Gastrocnemius medialis (tissue), 4 donors: ENCODE measurements around the gene HLA-DQA1. TPM values are rescaled to one million over a fixed set of nuclear protein-coding genes. Genes with fewer than 3 reads are reported as not detected.

Source experiments
- ATAC-seq, 2 donors: fragments of 150-250 bp; one replicate each; pipeline ENCODE4 v1.9.1; 2016
- DNase-seq, 2 donors: peaks; one replicate each; pipeline ENCODE4 v3.0.0-alpha.2; 2019
- H3K27ac ChIP-seq, 4 donors: fragments of 200-600 bp; sonication (generic); 1 replicate in 1 of 4; 2 replicates in 3 of 4; pipeline ENCODE4 v1.5.1; 2016 to 2018; ENCODE audit warnings: mild to moderate bottlenecking in 2 of 4, moderate library complexity in 1 of 4
- H3K27me3 ChIP-seq, 3 donors: fragments of 200-600 bp; sonication (generic) in 2 of 3; 1 replicate in 1 of 3; 2 replicates in 2 of 3; pipeline versions ENCODE4 v1.5.1 to v1.6.0; 2016 to 2019; ENCODE audit warnings: mild to moderate bottlenecking in 1 of 3, moderate library complexity in 1 of 3
- H3K36me3 ChIP-seq, 2 donors: fragments of 200-600 bp; sonication (generic) in 1 of 2; one replicate each; pipeline ENCODE4 v1.5.1; 2017 to 2018
- H3K4me1 ChIP-seq, 2 donors: fragments of 200-600 bp; sonication (generic) in 1 of 2; one replicate each; pipeline ENCODE4 v1.5.1; 2016 to 2017; ENCODE audit warnings: mild to moderate bottlenecking in 2 of 2
- H3K4me3 ChIP-seq, 4 donors: fragments of 200-600 bp; sonication (generic) in 3 of 4; 1 replicate in 1 of 4; 2 replicates in 3 of 4; pipeline ENCODE4 v1.5.1; 2016 to 2019; ENCODE audit warnings: mild to moderate bottlenecking in 2 of 4
- H3K9me3 ChIP-seq, 3 donors: fragments of 200-600 bp; sonication (generic) in 2 of 3; 1 replicate in 1 of 3; 2 replicates in 2 of 3; pipeline ENCODE4 v1.5.1; 2016 to 2019
- POLR2A ChIP-seq, 2 donors: fragments of 450-650 bp; IDR thresholded peaks; one replicate each; pipeline ENCODE4 v1.6.1; 2017; ENCODE audit warnings: antibody characterized with exemption in 2 of 2, mild to moderate bottlenecking in 2 of 2, moderate library complexity in 2 of 2
- in situ Hi-C, 4 donors: fragments of 200-750 bp; cut with MboI; loops; one replicate each; pipeline versions ENCODE4 v1.15.0 to v1.8.0; 2017; ENCODE audit warnings: low sequenced_read_pairs in 4 of 4
- intact Hi-C: fragments of 100-400 bp; cut with DNase I; formaldehyde crosslinking; loops from one replicate; pipeline ENCODE4 v1.15.1; 2023; ENCODE audit warnings: low total_unique reads
- total RNA-seq, 4 donors: library from RNA; depleted of rRNA; stranded (reverse); fragments of >200 nt; gene quantifications; one replicate each; pipeline versions ENCODE4 v1.1.0 to v1.2.3, GENCODE V29; 2016
- TF ChIP-seq, protein P1 (sequence below), 5 experiments: fragments of 450-650 bp in 3 of 5; fragments of 200-600 bp in 2 of 5; sonication (generic) in 2 of 5; IDR thresholded peaks in 4 of 5; conservative IDR thresholded peaks in 1 of 5; 1 replicate in 4 of 5; 2 replicates in 1 of 5; pipeline ENCODE4 v1.5.1; 2016 to 2019; ENCODE audit warnings: antibody characterized with exemption in 5 of 5, mild to moderate bottlenecking in 3 of 5, moderate library complexity in 3 of 5

Gene HLA-DQA1
- total RNA-seq, 4 donors from 2014 or later, result 0.66 to 3.5 (median 1.5) TPM; not detected in 1

DNA sequence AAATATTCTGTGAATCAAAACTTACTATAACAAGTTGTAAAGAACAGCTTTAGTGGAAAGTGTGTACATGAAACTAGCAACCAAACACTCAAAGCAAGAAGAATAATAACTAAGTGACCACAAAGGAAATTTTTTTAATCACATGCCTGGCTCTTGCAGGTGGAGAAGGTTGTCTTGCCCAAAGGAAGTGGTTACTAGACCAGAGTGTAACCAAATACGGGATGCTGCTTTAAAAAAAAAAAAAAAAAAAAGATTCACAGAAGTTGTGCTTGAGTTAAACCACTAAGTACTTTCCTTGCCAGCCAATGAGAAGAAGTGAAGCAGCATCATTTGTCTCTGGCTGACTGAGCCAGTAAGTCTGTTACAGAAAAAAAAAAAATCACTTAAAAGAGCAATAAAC lies 48.4 kb downstream of the HLA-DQA1 start:
- no peak overlapping the region for H3K4me3 ChIP-seq
- no peak for DNase-seq
- H3K4me1 ChIP-seq, result no peaks in the 10 kb centered on the region
- in situ Hi-C loops (no loop called here), intact Hi-C loops (no loop called here)
- no peak for ATAC-seq
- no peaks in the 10 kb centered on the region for H3K9me3 ChIP-seq
- H3K36me3 ChIP-seq, result no peaks in the 10 kb centered on the region
- TF ChIP-seq, protein P1, sequence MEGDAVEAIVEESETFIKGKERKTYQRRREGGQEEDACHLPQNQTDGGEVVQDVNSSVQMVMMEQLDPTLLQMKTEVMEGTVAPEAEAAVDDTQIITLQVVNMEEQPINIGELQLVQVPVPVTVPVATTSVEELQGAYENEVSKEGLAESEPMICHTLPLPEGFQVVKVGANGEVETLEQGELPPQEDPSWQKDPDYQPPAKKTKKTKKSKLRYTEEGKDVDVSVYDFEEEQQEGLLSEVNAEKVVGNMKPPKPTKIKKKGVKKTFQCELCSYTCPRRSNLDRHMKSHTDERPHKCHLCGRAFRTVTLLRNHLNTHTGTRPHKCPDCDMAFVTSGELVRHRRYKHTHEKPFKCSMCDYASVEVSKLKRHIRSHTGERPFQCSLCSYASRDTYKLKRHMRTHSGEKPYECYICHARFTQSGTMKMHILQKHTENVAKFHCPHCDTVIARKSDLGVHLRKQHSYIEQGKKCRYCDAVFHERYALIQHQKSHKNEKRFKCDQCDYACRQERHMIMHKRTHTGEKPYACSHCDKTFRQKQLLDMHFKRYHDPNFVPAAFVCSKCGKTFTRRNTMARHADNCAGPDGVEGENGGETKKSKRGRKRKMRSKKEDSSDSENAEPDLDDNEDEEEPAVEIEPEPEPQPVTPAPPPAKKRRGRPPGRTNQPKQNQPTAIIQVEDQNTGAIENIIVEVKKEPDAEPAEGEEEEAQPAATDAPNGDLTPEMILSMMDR (IDR thresholded peaks at IDR 0.05 in 4 of 5, conservative IDR thresholded peaks at IDR 0.05 in 1 of 5), result no peak
- no peak for TF ChIP-seq POLR2A (IDR thresholded peaks at IDR 0.05)
- H3K27me3 ChIP-seq, result no peaks in the 10 kb centered on the region
- no peak overlapping the region for H3K27ac ChIP-seq

DNA sequence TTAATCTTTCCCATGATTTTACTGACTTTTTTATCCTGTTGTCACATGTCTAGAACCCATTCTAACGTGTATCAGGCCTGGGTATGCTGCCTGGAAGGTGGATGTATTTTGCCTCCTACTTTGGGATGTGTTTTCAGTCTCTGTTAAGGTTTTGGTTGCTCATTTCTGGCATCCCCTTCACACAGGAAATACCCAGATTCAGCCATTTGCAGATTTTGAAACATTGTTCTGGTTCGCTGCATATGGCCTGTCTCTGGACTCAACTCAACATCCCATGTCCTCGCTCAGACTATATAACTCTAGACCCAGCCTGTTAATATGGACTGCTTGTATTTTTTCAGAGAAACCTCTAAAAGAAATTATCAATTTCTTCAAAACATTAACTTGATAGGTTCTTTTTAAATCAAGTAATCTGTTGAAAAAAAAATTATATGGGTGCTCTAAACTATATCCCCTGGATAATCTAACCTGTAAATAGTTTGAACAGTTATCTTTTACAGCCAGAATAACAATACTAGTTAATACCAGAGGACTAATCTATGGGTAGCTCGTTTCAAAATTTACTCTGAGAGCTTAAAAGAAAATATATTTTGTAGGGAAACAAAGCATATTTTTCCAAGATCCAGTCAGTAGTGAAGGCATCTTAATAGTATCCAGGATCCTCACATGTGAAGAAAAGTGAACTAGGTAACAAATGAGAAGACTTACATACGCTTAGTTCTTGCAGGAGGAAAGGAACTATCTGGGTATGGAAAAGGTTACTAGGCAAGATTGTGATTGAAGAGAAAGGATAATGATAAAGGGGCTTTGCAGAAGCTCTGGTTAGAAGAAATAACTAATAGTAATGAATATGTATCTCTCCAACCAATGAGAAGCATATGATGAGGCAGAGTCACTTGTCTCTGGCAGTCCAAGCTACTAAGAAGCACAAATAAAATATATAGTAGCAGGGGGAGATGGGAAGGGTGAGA lies 52.6 kb downstream of the HLA-DQA1 start:
- DNase-seq (no peak), ATAC-seq (no peak)
- Histone ChIP-seq H3K9me3 (no peaks in the 10 kb centered on the region), H3K27ac (no peak overlapping the region), H3K4me3 (no peak overlapping the region), H3K4me1 (no peaks in the 10 kb centered on the region), H3K27me3 (peaks cover 0 to 4% (median 0%) of the 10 kb centered on the region in 3 donors), H3K36me3 (no peaks in the 10 kb centered on the region)
- intact Hi-C loops, result no loop called here
- no peak for TF ChIP-seq POLR2A (IDR thresholded peaks at IDR 0.05)
- TF ChIP-seq, protein P1 (IDR thresholded peaks at IDR 0.05 in 4 of 5, conservative IDR thresholded peaks at IDR 0.05 in 1 of 5), result no peak
- in situ Hi-C loops, result loop anchor here in 3 of 4 donors (10.0 kb wide), 2 partner anchors 265 to 275 kb away; no protein-coding TSS in a partner anchor

DNA sequence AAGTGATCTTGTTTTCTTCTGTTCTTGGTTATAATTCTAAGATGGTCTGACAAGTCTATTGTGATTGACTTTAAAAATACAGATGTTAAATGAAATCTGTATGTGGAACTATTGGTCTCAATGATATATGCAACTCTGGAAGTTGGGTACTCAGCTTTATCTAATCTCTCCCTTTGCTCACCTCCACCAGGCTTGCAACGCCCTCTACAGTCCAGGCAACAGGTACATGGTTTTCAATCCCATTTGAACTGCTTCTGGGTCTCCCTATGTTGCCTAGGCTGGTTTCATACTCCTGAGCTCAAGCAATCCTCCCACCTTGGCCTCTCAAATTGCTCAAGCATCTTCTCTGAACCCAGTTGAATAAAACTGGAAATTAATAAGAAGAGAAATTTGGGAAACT lies 54.8 kb downstream of the HLA-DQA1 start:
- ATAC-seq, result no peak
- intact Hi-C loops (no loop called here), in situ Hi-C loops (loop anchor here in 3 of 4 donors (10.0 kb wide), 2 partner anchors 267 to 277 kb away; no protein-coding TSS in a partner anchor)
- Histone ChIP-seq H3K9me3 (no peaks in the 10 kb centered on the region), H3K4me3 (no peak overlapping the region), H3K4me1 (no peaks in the 10 kb centered on the region), H3K27me3 (peaks cover 0 to 4% (median 0%) of the 10 kb centered on the region in 3 donors), H3K27ac (no peak overlapping the region), H3K36me3 (no peaks in the 10 kb centered on the region)
- TF ChIP-seq, protein P1 (IDR thresholded peaks at IDR 0.05 in 4 of 5, conservative IDR thresholded peaks at IDR 0.05 in 1 of 5), result peak in 1 of 5 experiments; percentile 28
- no peak for TF ChIP-seq POLR2A (IDR thresholded peaks at IDR 0.05)
- DNase-seq, result no peak

Other genes starting within 250 kb of the HLA-DQA1 start
- not detected for gene BTNL2, start 230.2 kb upstream of the HLA-DQA1 start, total RNA-seq
- 10 to 100 TPM; 43.7 to 98.5 (median 57.3) TPM for gene HLA-DRA, start 197.5 kb upstream of the HLA-DQA1 start, total RNA-seq
- gene HLA-DRB5, start 107.1 kb upstream of the HLA-DQA1 start, total RNA-seq, result 10 to 100 TPM in 1 of 4 donors, under 1 TPM in 1, not detected in 2; 0.80 to 19.0 TPM
- gene HLA-DRB1, start 47.6 kb upstream of the HLA-DQA1 start, total RNA-seq, result 10 to 100 TPM in 3 of 4 donors, 1 to 10 TPM in 1; 7.5 to 25.2 (median 16.5) TPM
- gene HLA-DQB1, start 29.3 kb downstream of the HLA-DQA1 start, total RNA-seq, result 1 to 10 TPM in 2 of 4 donors, under 1 TPM in 2; 0.22 to 2.2 (median 0.91) TPM
- gene HLA-DQA2, start 104.0 kb downstream of the HLA-DQA1 start, total RNA-seq, result under 1 TPM in 1 of 4 donors, not detected in 3; 0.49 TPM
- gene HLA-DQB2, start 126.1 kb downstream of the HLA-DQA1 start, total RNA-seq, result under 1 TPM in 2 of 4 donors, not detected in 2; 0.66 to 0.78 TPM
- under 1 TPM in 3 of 4 donors, not detected in 1; 0.22 to 0.72 (median 0.36) TPM for gene HLA-DOB, start 179.6 kb downstream of the HLA-DQA1 start, total RNA-seq
- gene TAP2, start 201.3 kb downstream of the HLA-DQA1 start, total RNA-seq, result 1 to 10 TPM; 2.5 to 7.1 (median 4.1) TPM
- gene PSMB8, start 206.6 kb downstream of the HLA-DQA1 start, total RNA-seq, result 10 to 100 TPM in 2 of 4 donors, 1 to 10 TPM in 2; 7.0 to 20.2 (median 9.2) TPM
- gene TAP1, start 216.3 kb downstream of the HLA-DQA1 start, total RNA-seq, result 10 to 100 TPM; 13.2 to 26.7 (median 19.0) TPM
- 10 to 100 TPM in 1 of 4 donors, 1 to 10 TPM in 3; 1.4 to 11.3 (median 6.1) TPM for gene PSMB9, start 216.8 kb downstream of the HLA-DQA1 start, total RNA-seq